OCI-LY3 (cell line): ENCODE results near the gene TREM1.

ENCODE experiments used
- H2AFZ ChIP-seq: fragments of 200-600, 300-600 bp; shearing (Covaris generic); 2 replicates; pipeline ENCODE4 v1.6.0; 2014; ENCODE audit warnings: antibody characterized with exemption, low read depth, low read length
- H3K27ac ChIP-seq: fragments of 200-600, 300-600 bp; sonication (generic); 2 replicates; pipeline ENCODE4 v1.5.1; 2014; ENCODE audit warnings: mild to moderate bottlenecking, low read length, moderate library complexity, mixed read lengths
- H3K27me3 ChIP-seq: fragments of 200-600, 300-600 bp; sonication (generic); 2 replicates; pipeline ENCODE4 v1.6.1; 2014; ENCODE audit warnings: low read depth, low read length, mixed read lengths
- H3K36me3 ChIP-seq: fragments of 200-600, 300-600 bp; sonication (generic); replicated peaks from 2 replicates; pipeline ENCODE3; 2014; ENCODE audit warnings: low read depth, low read length, mixed read lengths
- H3K4me1 ChIP-seq: fragments of 300-600, 200-600 bp; sonication (generic); 2 replicates; pipeline ENCODE4 v1.6.1; 2014; ENCODE audit warnings: low read length, mixed read lengths
- H3K4me2 ChIP-seq: fragments of 200-600, 300-600 bp; sonication (generic); 2 replicates; pipeline ENCODE4 v1.6.1; 2014; ENCODE audit warnings: low read length, mixed read lengths
- H3K4me3 ChIP-seq: fragments of 300-600, 200-600 bp; sonication (generic); 2 replicates; pipeline ENCODE4 v1.5.1; 2014; ENCODE audit warnings: antibody characterized with exemption, mild to moderate bottlenecking, low read length, moderate library complexity
- H3K79me2 ChIP-seq: fragments of 300-600, 200-600 bp; shearing (Covaris generic); 2 replicates; pipeline ENCODE4 v1.6.1; 2014; ENCODE audit warnings: mild to moderate bottlenecking, low read length, mixed read lengths
- H3K9ac ChIP-seq: fragments of 300-600, 200-600 bp; shearing (Covaris generic); 2 replicates; pipeline ENCODE4 v1.6.0; 2014; ENCODE audit warnings: mild to moderate bottlenecking, low read length, moderate library complexity
- H3K9me3 ChIP-seq: fragments of 200-600, 300-600 bp; shearing (Covaris generic); 2 replicates; pipeline ENCODE4 v1.6.1; 2014; ENCODE audit warnings: low read length, mixed read lengths; ENCODE audit not compliant: insufficient read depth
- H4K20me1 ChIP-seq: fragments of 200-600, 300-600 bp; sonication (generic); 2 replicates; pipeline ENCODE4 v1.6.1; 2016; ENCODE audit warnings: low read length, mixed read lengths; ENCODE audit not compliant: insufficient read depth
- EZH2phosphoT487 ChIP-seq: fragments of 200-600 bp; shearing (Covaris generic); IDR thresholded peaks from 2 replicates; pipeline ENCODE4 v1.6.1; 2018; ENCODE audit warnings: antibody characterized with exemption, mixed run types, low read depth
- TF ChIP-seq, protein P1 (sequence below): fragments of 200-600, 300-600 bp; sonication (generic); IDR thresholded peaks from 2 replicates; pipeline ENCODE4 v1.5.1; 2014; ENCODE audit warnings: antibody characterized with exemption, low read length, low read depth

Gene TREM1

GRCh38 chr6:41257369-41258195 is 28.9 kb downstream of the TREM1 start:
- Histone ChIP-seq H3K36me3 (no peaks in the 10 kb centered on the region), H3K27ac (no peak overlapping the region), H3K27me3 (peaks cover 9% of the 10 kb centered on the region), H3K4me3 (no peak overlapping the region), H3K9ac (no peak overlapping the region), H3K9me3 (peaks cover 14% of the 10 kb centered on the region), H2AFZ (no peak overlapping the region), H3K79me2 (no peaks in the 10 kb centered on the region), H4K20me1 (no peaks in the 10 kb centered on the region), H3K4me2 (no peak overlapping the region), H3K4me1 (no peaks in the 10 kb centered on the region)
- TF ChIP-seq, protein P1, sequence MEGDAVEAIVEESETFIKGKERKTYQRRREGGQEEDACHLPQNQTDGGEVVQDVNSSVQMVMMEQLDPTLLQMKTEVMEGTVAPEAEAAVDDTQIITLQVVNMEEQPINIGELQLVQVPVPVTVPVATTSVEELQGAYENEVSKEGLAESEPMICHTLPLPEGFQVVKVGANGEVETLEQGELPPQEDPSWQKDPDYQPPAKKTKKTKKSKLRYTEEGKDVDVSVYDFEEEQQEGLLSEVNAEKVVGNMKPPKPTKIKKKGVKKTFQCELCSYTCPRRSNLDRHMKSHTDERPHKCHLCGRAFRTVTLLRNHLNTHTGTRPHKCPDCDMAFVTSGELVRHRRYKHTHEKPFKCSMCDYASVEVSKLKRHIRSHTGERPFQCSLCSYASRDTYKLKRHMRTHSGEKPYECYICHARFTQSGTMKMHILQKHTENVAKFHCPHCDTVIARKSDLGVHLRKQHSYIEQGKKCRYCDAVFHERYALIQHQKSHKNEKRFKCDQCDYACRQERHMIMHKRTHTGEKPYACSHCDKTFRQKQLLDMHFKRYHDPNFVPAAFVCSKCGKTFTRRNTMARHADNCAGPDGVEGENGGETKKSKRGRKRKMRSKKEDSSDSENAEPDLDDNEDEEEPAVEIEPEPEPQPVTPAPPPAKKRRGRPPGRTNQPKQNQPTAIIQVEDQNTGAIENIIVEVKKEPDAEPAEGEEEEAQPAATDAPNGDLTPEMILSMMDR: no peak
- no peak for TF ChIP-seq EZH2phosphoT487

DNA sequence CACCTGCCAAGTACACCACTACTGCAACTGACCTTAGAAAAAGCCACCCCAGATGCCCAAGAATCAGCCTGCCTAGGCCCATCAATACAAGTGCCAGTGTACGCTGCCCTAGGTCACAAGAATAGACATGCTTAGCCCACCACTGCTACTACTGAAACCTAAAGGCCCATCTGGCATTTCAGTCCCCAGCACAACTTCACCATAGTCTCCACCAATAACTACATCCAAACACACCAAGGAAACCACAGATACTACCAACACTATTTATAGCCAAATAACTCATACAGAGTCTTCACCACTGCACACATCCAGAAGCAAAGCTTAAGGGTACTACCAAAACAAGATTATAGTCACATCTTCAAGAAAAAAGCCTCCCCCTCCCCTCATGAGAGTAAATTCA is 30.1 kb downstream of the TREM1 start:
- no peak overlapping the region for H3K4me2 ChIP-seq

DNA sequence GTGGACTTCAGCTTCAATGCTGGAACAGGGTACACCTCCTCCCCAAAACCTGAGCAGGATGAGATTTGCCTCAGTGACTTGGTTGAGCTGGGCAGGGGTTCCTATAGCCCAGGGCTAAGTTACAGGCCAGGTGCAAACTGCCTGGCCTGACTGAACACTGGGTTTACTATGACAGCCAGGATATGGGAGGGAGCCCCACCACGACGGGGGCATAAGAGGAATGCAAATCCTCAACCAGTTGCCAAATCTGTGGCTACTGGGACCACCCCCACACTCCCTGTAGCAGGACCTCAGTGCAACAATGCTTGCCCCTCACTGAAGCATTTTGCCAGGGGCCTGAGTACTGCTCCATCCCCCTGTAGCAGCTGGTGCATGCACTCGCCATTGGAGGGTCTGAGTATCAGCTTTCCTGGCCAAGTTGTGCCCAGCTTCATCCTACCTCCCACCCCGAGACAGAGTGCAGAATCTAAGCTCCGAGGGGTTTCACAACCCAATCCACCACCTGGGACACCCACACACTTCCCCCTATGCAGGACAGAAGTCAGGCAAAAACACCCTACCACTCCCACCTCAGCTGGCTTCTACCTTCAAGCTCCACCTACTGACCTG is 30.7 kb downstream of the TREM1 start:
- no peak overlapping the region for H2AFZ ChIP-seq
- no peaks in the 10 kb centered on the region for H4K20me1 ChIP-seq
- H3K4me2 ChIP-seq: no peak overlapping the region
- H3K9me3 ChIP-seq: peaks cover 3% of the 10 kb centered on the region; the same call in 1 of the 2 replicates
- H3K9ac ChIP-seq: no peak overlapping the region
- no peaks in the 10 kb centered on the region for H3K79me2 ChIP-seq
- H3K4me3 ChIP-seq: no peak overlapping the region
- H3K27ac ChIP-seq: no peak overlapping the region
- H3K27me3 ChIP-seq: peaks cover 18% of the 10 kb centered on the region
- no peaks in the 10 kb centered on the region for H3K4me1 ChIP-seq
- no peaks in the 10 kb centered on the region for H3K36me3 ChIP-seq
- TF ChIP-seq, protein P1: no peak
- no peak for TF ChIP-seq EZH2phosphoT487

More for the DNA sequence above, 30.1 kb downstream of the TREM1 start:
- peaks cover 8% of the 10 kb centered on the region for H3K9me3 ChIP-seq
- TF ChIP-seq, protein P1: no peak
- no peaks in the 10 kb centered on the region for H3K4me1 ChIP-seq
- H3K27me3 ChIP-seq: peaks cover 14% of the 10 kb centered on the region
- H3K79me2 ChIP-seq: no peaks in the 10 kb centered on the region
- no peaks in the 10 kb centered on the region for H4K20me1 ChIP-seq
- no peak overlapping the region for H3K4me3 ChIP-seq
- H3K36me3 ChIP-seq: no peaks in the 10 kb centered on the region
- H3K9ac ChIP-seq: no peak overlapping the region
- H3K27ac ChIP-seq: no peak overlapping the region
- no peak overlapping the region for H2AFZ ChIP-seq

DNA sequence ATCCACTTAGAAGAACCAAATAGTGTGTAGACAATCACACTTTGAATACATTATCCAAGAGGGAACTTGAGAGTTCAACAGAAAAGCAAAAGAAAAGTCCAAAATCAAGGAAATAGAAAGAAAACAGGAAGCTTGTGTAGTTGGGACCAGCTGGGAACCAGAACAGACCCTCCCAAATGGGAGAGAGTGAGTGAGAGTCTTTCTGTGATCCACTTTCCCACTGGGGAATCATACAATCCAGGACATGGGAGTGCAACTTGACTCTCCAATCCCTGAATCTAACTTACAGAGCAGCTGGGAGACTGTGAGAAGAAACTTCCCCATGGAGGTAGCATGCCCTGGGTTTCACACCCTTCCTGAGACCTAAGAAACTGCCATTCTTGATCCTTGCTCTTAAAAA is 31.4 kb downstream of the TREM1 start:
- H3K36me3 ChIP-seq: no peaks in the 10 kb centered on the region
- H3K9ac ChIP-seq: no peak overlapping the region
- H3K79me2 ChIP-seq: no peaks in the 10 kb centered on the region
- TF ChIP-seq, protein P1: no peak
- TF ChIP-seq EZH2phosphoT487: no peak
- H2AFZ ChIP-seq: no peak overlapping the region
- H3K4me2 ChIP-seq: no peak overlapping the region
- no peaks in the 10 kb centered on the region for H3K9me3 ChIP-seq
- no peak overlapping the region for H3K27ac ChIP-seq
- no peaks in the 10 kb centered on the region for H3K4me1 ChIP-seq
- H3K27me3 ChIP-seq: peaks cover 19% of the 10 kb centered on the region
- no peak overlapping the region for H3K4me3 ChIP-seq
- no peaks in the 10 kb centered on the region for H4K20me1 ChIP-seq
